ENCODE results near the gene MDC1. TPM values are rescaled to one million over a fixed set of nuclear protein-coding genes. Genes with fewer than 3 reads are reported as not detected.
"Not testable (repeated sequence)": the region's sequence is repeated elsewhere in the genome, so short reads cannot be mapped to it uniquely, and the experiment has no call there.

The MDC1 gene
- polyA plus RNA-seq, 1 experiment: 7.5 TPM

DNA sequence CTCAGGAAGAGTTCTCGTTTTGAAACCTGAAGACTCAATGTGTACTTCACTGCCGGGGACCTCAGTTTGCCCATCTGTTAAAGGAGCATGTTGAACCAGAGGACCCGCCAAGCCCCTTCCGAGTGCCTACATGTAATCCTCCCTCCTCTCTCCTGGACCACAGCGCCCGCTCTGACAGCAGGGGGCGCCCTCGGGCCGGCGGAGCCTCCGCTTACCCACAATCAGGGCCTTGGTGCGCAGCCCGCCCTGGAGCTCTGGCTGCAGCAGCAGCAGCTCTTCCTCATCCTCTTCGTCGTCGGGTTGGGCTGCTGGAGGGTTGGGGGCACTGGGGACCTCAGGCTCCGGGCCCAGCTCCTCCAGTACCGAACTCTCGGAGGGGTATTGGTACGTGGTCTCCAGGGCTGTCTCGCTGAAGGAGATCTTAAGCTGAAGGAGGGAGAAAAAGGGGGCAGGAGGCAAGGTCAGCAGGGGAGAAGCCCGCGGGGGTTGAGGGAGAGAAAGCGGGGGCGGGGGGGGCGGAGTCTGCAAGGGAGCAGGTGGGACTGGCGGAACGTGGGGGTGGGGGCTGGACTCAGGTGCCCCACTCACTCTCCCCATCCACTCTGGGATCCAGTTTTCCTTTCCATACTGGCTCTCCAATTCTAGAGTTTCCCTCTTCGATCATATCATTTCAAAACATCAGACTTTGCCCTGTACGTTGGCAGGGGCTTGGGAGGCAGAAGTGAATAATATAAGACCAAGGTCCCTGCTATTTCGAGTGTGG lies 37.9 kb downstream of the MDC1 start:
- TF ChIP-seq, protein P1, sequence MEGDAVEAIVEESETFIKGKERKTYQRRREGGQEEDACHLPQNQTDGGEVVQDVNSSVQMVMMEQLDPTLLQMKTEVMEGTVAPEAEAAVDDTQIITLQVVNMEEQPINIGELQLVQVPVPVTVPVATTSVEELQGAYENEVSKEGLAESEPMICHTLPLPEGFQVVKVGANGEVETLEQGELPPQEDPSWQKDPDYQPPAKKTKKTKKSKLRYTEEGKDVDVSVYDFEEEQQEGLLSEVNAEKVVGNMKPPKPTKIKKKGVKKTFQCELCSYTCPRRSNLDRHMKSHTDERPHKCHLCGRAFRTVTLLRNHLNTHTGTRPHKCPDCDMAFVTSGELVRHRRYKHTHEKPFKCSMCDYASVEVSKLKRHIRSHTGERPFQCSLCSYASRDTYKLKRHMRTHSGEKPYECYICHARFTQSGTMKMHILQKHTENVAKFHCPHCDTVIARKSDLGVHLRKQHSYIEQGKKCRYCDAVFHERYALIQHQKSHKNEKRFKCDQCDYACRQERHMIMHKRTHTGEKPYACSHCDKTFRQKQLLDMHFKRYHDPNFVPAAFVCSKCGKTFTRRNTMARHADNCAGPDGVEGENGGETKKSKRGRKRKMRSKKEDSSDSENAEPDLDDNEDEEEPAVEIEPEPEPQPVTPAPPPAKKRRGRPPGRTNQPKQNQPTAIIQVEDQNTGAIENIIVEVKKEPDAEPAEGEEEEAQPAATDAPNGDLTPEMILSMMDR (IDR thresholded peaks at IDR 0.05; ENCODE audit: insufficient read depth, low read depth, low read length): peak; percentile 97
- H3K27me3 ChIP-seq (ENCODE audit: control insufficient read depth, insufficient read depth, low read length): no peaks in the 10 kb centered on the region
- DNase-seq (ENCODE audit: low read depth): no peak
- ChIA-PET POLR2A (interaction anchor here (0.5 kb wide), 1 partner anchor 53 kb away, joined by 5 read pairs; the partner anchor contains the start of gene ATAT1), CTCF (interaction anchor here (0.6 to 17.2 kb wide), 35 partner anchors 9 to 851 kb away, joined by 3 to 387 read pairs (median 4); partner anchors contain the start of genes FLOT1, IER3, MDC1 and NRM)
- H3K36me3 ChIP-seq (ENCODE audit: control insufficient read depth, insufficient read depth, low read length): peaks cover 23% of the 10 kb centered on the region
- no peak overlapping the region; the same call in 1 of the 2 replicates for H3K4me3 ChIP-seq (ENCODE audit: low read depth, low read length)

DNA sequence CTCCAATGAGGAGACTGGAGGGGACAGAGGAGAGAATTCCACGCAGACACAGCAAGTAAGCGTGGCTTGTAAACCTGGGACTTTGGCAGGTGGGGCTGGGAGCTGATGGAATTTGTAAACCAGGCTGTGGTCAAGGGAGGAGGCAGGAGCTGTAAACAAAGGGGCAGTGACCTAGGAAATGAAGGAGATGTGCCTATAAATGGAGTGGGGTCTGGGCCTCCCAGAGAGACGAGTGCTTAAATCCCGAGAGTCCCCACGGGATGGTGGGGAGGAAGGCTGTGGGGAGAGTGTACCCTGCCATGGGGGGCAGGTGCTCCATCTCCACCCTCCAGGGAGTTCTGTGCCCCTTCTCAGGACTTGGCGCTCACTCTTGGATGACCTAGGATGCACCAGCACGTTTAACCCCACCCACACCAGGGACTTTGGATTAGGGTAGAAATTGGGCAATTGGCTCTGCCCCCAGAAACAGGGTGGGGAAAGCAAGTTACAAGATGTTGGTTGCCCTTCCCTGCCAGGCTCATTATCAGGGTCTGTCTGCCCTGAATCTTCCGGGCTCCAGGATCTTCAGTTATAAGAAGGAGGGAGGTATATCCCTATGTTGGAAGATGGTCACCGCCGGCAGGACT lies 40.3 kb downstream of the MDC1 start:
- CTCF ChIA-PET: interaction anchor here (0.7 to 17.2 kb wide), 2 partner anchors 50 to 235 kb away, joined by 3 to 387 read pairs; partner anchors contain the start of genes MDC1 and TUBB
- Histone ChIP-seq H3K4me3 (ENCODE audit: low read depth, low read length) (no peak overlapping the region), H3K27me3 (ENCODE audit: control insufficient read depth, insufficient read depth, low read length) (no peaks in the 10 kb centered on the region), H3K36me3 (ENCODE audit: control insufficient read depth, insufficient read depth, low read length) (peaks cover 23% of the 10 kb centered on the region)
- TF ChIP-seq, protein P1 (IDR thresholded peaks at IDR 0.05; ENCODE audit: insufficient read depth, low read depth, low read length): no peak
- DNase-seq (ENCODE audit: low read depth): no peak
- POLR2A ChIA-PET: no interaction called here

DNA sequence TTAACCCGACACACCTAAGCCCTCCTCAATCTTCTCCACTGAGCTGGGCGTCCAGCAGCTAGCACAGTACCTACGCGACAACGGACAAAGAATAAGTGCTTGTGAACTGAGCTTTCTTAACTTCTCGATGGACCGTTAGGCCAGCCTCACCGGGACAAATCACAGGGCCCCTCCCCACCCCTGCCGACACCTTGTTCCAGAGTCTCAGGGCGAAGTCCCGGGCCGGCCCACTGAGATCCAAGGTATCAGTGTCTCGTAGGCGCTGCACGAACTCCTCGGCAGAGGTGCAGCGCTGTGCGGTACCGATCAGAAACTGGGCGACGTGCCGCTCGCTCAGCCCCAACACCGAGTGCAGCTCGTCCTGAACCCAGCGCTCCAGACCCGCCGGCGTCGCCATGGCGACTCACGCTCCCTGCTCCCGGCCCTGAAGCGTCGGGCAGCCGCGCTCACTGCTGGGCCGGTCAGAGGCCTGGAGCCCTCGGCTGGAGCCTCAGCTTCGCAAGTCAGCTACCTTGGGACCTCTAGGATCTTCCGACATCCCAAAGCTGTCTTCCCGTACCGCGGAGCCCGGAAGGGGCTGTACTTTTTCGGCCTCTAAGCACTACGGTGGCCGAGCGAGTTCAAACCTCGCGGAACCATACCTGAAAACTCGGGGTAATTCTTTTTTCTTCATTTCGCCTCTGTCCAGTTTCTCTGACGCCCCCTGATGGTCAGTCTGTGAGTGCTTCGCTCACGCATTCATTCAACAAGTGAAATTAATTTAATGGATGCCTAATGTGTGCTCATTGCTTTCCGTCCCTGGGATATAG lies 44.4 kb downstream of the MDC1 start, which contains the start of gene DHX16:
Gene DHX16 (minus strand): TSS at position 562 of the 809 bp plus-strand sequence. CDS start 165 bp downstream, at position 397.
- Histone ChIP-seq H3K4me3 (ENCODE audit: low read depth, low read length) (peak within 1 kb of the TSS; percentile 88), H3K36me3 (ENCODE audit: control insufficient read depth, insufficient read depth, low read length) (peaks cover 15% of the 10 kb centered on the region), H3K27me3 (ENCODE audit: control insufficient read depth, insufficient read depth, low read length) (no peaks in the 10 kb centered on the region)
- CTCF ChIA-PET: interaction anchor here (0.6 to 17.2 kb wide), 24 partner anchors 8 to 396 kb away, joined by 3 to 387 read pairs (median 4); partner anchors contain the start of genes MDC1, TUBB and VARS2
- peak; percentile 85 for DNase-seq (ENCODE audit: low read depth)
- TF ChIP-seq, protein P1 (IDR thresholded peaks at IDR 0.05; ENCODE audit: insufficient read depth, low read depth, low read length): peak; percentile 88
- POLR2A ChIA-PET: interaction anchor here (0.6 kb wide), 1 partner anchor 442 kb away, joined by 10 read pairs; the partner anchor contains the start of gene PSORS1C1

DNA sequence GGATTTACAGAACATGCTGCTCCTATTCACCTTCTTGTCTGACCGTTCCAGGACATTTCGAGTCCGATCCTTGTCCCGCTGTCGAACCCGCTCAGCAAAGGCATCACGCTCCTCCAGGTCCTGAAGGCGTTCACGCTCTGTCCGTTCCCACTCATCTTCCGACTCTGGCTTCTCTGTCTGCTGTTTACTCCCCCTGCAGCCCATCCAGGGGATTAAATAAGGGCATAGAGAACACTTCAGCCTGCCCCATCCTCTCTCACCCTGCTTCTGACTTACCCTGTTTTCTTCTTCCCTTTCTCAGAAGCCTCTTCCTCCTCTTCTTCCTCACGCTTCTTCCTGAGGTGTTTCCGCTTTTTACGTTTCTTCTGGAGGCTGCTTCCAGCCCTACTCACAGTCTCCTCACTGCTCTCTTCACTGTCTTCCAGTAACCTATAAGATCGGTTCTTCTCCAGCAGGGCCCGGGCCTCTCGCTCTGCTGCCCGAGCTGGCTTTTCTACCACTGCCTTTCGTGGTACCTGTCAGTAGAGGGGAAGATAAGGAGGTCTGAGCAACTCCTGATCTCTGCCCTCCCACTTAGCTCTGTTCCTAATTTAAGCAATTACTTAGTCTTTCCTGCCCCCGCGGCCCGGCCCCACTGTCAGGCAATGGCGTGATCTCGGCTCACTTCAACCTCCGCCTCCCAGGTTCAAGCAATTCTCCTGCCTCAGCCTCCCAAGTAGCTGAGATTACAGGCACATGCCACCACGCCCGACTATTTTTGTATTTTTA lies 46.1 kb downstream of the MDC1 start:
- POLR2A ChIA-PET: interaction anchor here (0.6 kb wide), 1 partner anchor 46 kb away, joined by 3 read pairs; the partner anchor contains the start of gene MDC1
- CTCF ChIA-PET: interaction anchor here (1.7 to 17.2 kb wide), 3 partner anchors 9 to 56 kb away, joined by 3 to 387 read pairs (median 8); partner anchors contain the start of genes MDC1 and TUBB
- H3K27me3 ChIP-seq (ENCODE audit: control insufficient read depth, insufficient read depth, low read length): no peaks in the 10 kb centered on the region
- no peak overlapping the region for H3K4me3 ChIP-seq (ENCODE audit: low read depth, low read length)
- DNase-seq (ENCODE audit: low read depth): no peak
- H3K36me3 ChIP-seq (ENCODE audit: control insufficient read depth, insufficient read depth, low read length): peaks cover 6% of the 10 kb centered on the region
- TF ChIP-seq, protein P1 (IDR thresholded peaks at IDR 0.05; ENCODE audit: insufficient read depth, low read depth, low read length): peak; percentile 29; the same call in 1 of the 2 replicates

DNA sequence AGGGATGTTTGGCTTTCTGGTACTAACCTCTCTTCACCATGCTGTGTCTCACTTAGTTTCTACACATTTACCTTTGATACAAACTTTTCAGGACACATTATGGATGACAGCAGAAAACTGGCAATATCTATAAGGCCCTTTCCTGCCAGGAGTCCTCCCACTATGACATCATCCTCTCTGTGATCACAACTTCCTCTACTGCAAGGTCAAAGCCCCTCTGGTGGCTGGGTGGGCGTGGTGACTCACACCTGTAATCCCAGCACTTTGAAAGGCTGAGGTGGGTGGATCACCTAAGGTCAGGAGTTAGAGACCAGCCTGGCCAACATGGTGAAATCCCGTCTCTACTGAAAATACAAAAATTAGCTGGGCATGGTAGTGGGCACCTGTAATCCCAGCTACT lies 50.8 kb downstream of the MDC1 start:
- H3K4me3 ChIP-seq (ENCODE audit: low read depth, low read length); POLR2A ChIA-PET; H3K27me3 ChIP-seq (ENCODE audit: control insufficient read depth, insufficient read depth, low read length); DNase-seq (ENCODE audit: low read depth): not testable (repeated sequence)
- CTCF ChIA-PET: interaction anchor here (1.2 kb wide), 2 partner anchors 36 to 153 kb away, joined by 3 read pairs; no protein-coding TSS in a partner anchor
- H3K36me3 ChIP-seq (ENCODE audit: control insufficient read depth, insufficient read depth, low read length): peaks cover 30% of the 10 kb centered on the region
